Measurements from ENCODE around the gene L1TD1.

L1TD1 gene

GRCh38 chr1:62221171-62221570, 26.5 kb downstream of the L1TD1 start:
- no peak overlapping the region for H3K4me3 ChIP-seq (ENCODE audit: insufficient read length, low read depth)
- H3K4me1 ChIP-seq (ENCODE audit: insufficient read depth, insufficient read length): no peaks in the 10 kb centered on the region
- no peak overlapping the region for H3K9ac ChIP-seq (ENCODE audit: insufficient read length, low read depth)
- DNase-seq (ENCODE audit: low read depth, low spot score): no peak
- H3K27me3 ChIP-seq (ENCODE audit: insufficient read depth, insufficient read length): no peaks in the 10 kb centered on the region
- no peaks in the 10 kb centered on the region for H3K9me3 ChIP-seq (ENCODE audit: insufficient read depth, low read length)
- peaks cover 35% of the 10 kb centered on the region for H3K36me3 ChIP-seq (ENCODE audit: insufficient read depth, insufficient read length, low read length)
- no peak for TF ChIP-seq SUZ12 (IDR thresholded peaks at IDR 0.05; ENCODE audit: extremely low read depth, insufficient read depth, insufficient read length)
- TF ChIP-seq ZNF274 (IDR thresholded peaks at IDR 0.05; ENCODE audit: low read depth, low read length): no peak
- no peak for TF ChIP-seq YY1 (IDR thresholded peaks at IDR 0.05; ENCODE audit: insufficient read depth, insufficient read length)

GRCh38 chr1:62222321-62222720, 27.7 kb downstream of the L1TD1 start:
- H3K4me3 ChIP-seq (ENCODE audit: insufficient read length, low read depth): no peak overlapping the region
- no peak overlapping the region for H3K9ac ChIP-seq (ENCODE audit: insufficient read length, low read depth)
- H3K36me3 ChIP-seq (ENCODE audit: insufficient read depth, insufficient read length, low read length): peaks cover 46% of the 10 kb centered on the region
- peaks cover 3% of the 10 kb centered on the region for H3K4me1 ChIP-seq (ENCODE audit: insufficient read depth, insufficient read length)
- DNase-seq (ENCODE audit: low read depth, low spot score): no peak
- H3K9me3 ChIP-seq (ENCODE audit: insufficient read depth, low read length): no peaks in the 10 kb centered on the region
- TF ChIP-seq SUZ12 (IDR thresholded peaks at IDR 0.05; ENCODE audit: extremely low read depth, insufficient read depth, insufficient read length): no peak
- TF ChIP-seq ZNF274 (IDR thresholded peaks at IDR 0.05; ENCODE audit: low read depth, low read length): no peak
- TF ChIP-seq YY1 (IDR thresholded peaks at IDR 0.05; ENCODE audit: insufficient read depth, insufficient read length): no peak
- no peaks in the 10 kb centered on the region for H3K27me3 ChIP-seq (ENCODE audit: insufficient read depth, insufficient read length)

- H3K36me3 ChIP-seq (ENCODE audit: insufficient read depth, insufficient read length, low read length): peaks cover 50% of the 10 kb centered on the region
These were observed 29.5 kb downstream of the L1TD1 start for GRCh38 chr1:62224182-62224581.

GRCh38 chr1:62227496-62227895, 32.8 kb downstream of the L1TD1 start:
- Histone ChIP-seq H3K9me3 (ENCODE audit: insufficient read depth, low read length) (no peaks in the 10 kb centered on the region), H3K4me3 (ENCODE audit: insufficient read length, low read depth) (no peak overlapping the region), H3K4me1 (ENCODE audit: insufficient read depth, insufficient read length) (peaks cover 30% of the 10 kb centered on the region), H3K9ac (ENCODE audit: insufficient read length, low read depth) (no peak overlapping the region), H3K36me3 (ENCODE audit: insufficient read depth, insufficient read length, low read length) (peaks cover 47% of the 10 kb centered on the region), H3K27me3 (ENCODE audit: insufficient read depth, insufficient read length) (no peaks in the 10 kb centered on the region)
- no peak for DNase-seq (ENCODE audit: low read depth, low spot score)
- TF ChIP-seq SUZ12 (IDR thresholded peaks at IDR 0.05; ENCODE audit: extremely low read depth, insufficient read depth, insufficient read length) (no peak), ZNF274 (IDR thresholded peaks at IDR 0.05; ENCODE audit: low read depth, low read length) (no peak), YY1 (IDR thresholded peaks at IDR 0.05; ENCODE audit: insufficient read depth, insufficient read length) (no peak)

More at GRCh38 chr1:62224182-62224581, 29.5 kb downstream of the L1TD1 start:
- H3K9me3 ChIP-seq (ENCODE audit: insufficient read depth, low read length): no peaks in the 10 kb centered on the region
- TF ChIP-seq ZNF274 (IDR thresholded peaks at IDR 0.05; ENCODE audit: low read depth, low read length): no peak
- TF ChIP-seq YY1 (IDR thresholded peaks at IDR 0.05; ENCODE audit: insufficient read depth, insufficient read length): no peak
- no peak for TF ChIP-seq SUZ12 (IDR thresholded peaks at IDR 0.05; ENCODE audit: extremely low read depth, insufficient read depth, insufficient read length)
- H3K9ac ChIP-seq (ENCODE audit: insufficient read length, low read depth): no peak overlapping the region
- DNase-seq (ENCODE audit: low read depth, low spot score): no peak
- no peaks in the 10 kb centered on the region for H3K27me3 ChIP-seq (ENCODE audit: insufficient read depth, insufficient read length)
- no peak overlapping the region for H3K4me3 ChIP-seq (ENCODE audit: insufficient read length, low read depth)
- peaks cover 17% of the 10 kb centered on the region for H3K4me1 ChIP-seq (ENCODE audit: insufficient read depth, insufficient read length)

GRCh38 chr1:62228136-62228882, 33.7 kb downstream of the L1TD1 start:
- Histone ChIP-seq H3K9ac (ENCODE audit: insufficient read length, low read depth) (peak overlapping the region; percentile 37), H3K27me3 (ENCODE audit: insufficient read depth, insufficient read length) (no peaks in the 10 kb centered on the region), H3K4me1 (ENCODE audit: insufficient read depth, insufficient read length) (peaks cover 30% of the 10 kb centered on the region), H3K36me3 (ENCODE audit: insufficient read depth, insufficient read length, low read length) (peaks cover 49% of the 10 kb centered on the region), H3K9me3 (ENCODE audit: insufficient read depth, low read length) (no peaks in the 10 kb centered on the region), H3K4me3 (ENCODE audit: insufficient read length, low read depth) (no peak overlapping the region)
- DNase-seq (ENCODE audit: low read depth, low spot score): no peak
- no peak for TF ChIP-seq SUZ12 (IDR thresholded peaks at IDR 0.05; ENCODE audit: extremely low read depth, insufficient read depth, insufficient read length)
- no peak for TF ChIP-seq ZNF274 (IDR thresholded peaks at IDR 0.05; ENCODE audit: low read depth, low read length)
- no peak for TF ChIP-seq YY1 (IDR thresholded peaks at IDR 0.05; ENCODE audit: insufficient read depth, insufficient read length)

- Histone ChIP-seq H3K36me3 (ENCODE audit: insufficient read depth, insufficient read length, low read length) (peaks cover 48% of the 10 kb centered on the region), H3K4me1 (ENCODE audit: insufficient read depth, insufficient read length) (peaks cover 30% of the 10 kb centered on the region), H3K4me3 (ENCODE audit: insufficient read length, low read depth) (no peak overlapping the region), H3K9me3 (ENCODE audit: insufficient read depth, low read length) (no peaks in the 10 kb centered on the region), H3K9ac (ENCODE audit: insufficient read length, low read depth) (peak overlapping the region; percentile 37), H3K27me3 (ENCODE audit: insufficient read depth, insufficient read length) (no peaks in the 10 kb centered on the region)
- DNase-seq (ENCODE audit: low read depth, low spot score): no peak
- TF ChIP-seq SUZ12 (IDR thresholded peaks at IDR 0.05; ENCODE audit: extremely low read depth, insufficient read depth, insufficient read length) (no peak), ZNF274 (IDR thresholded peaks at IDR 0.05; ENCODE audit: low read depth, low read length) (no peak), YY1 (IDR thresholded peaks at IDR 0.05; ENCODE audit: insufficient read depth, insufficient read length) (no peak)
These were observed 34.2 kb downstream of the L1TD1 start for GRCh38 chr1:62228883-62229187.

GRCh38 chr1:62229468-62229867, 34.8 kb downstream of the L1TD1 start:
- TF ChIP-seq YY1 (IDR thresholded peaks at IDR 0.05; ENCODE audit: insufficient read depth, insufficient read length) (no peak), SUZ12 (IDR thresholded peaks at IDR 0.05; ENCODE audit: extremely low read depth, insufficient read depth, insufficient read length) (no peak), ZNF274 (IDR thresholded peaks at IDR 0.05; ENCODE audit: low read depth, low read length) (no peak)
- Histone ChIP-seq H3K4me3 (ENCODE audit: insufficient read length, low read depth) (no peak overlapping the region), H3K9ac (ENCODE audit: insufficient read length, low read depth) (peak overlapping the region; percentile 46), H3K9me3 (ENCODE audit: insufficient read depth, low read length) (no peaks in the 10 kb centered on the region), H3K36me3 (ENCODE audit: insufficient read depth, insufficient read length, low read length) (peaks cover 43% of the 10 kb centered on the region), H3K4me1 (ENCODE audit: insufficient read depth, insufficient read length) (peaks cover 30% of the 10 kb centered on the region), H3K27me3 (ENCODE audit: insufficient read depth, insufficient read length) (no peaks in the 10 kb centered on the region)
- DNase-seq (ENCODE audit: low read depth, low spot score): no peak
